GM12878 (cell line): ENCODE data around the gene CRYGS. TPM values are rescaled to one million over a fixed set of nuclear protein-coding genes. Genes with fewer than 3 reads are reported as not detected.

ENCODE experiments used
- ASH2L ChIP-seq: fragments of 300-600, 200-600 bp; sonication (generic); IDR thresholded peaks from 2 replicates; pipeline ENCODE4 v1.6.1; 2017; ENCODE audit warnings: low read depth, mild to moderate bottlenecking, borderline replicate concordance
- BHLHE40 ChIP-seq, 2 experiments: fragments of 450-650 bp in 1 of 2; IDR thresholded peaks; 2 replicates each; pipeline ENCODE4 v1.6.1; 2011 to 2017; ENCODE audit warnings: low read depth in 2 of 2, borderline replicate concordance in 1 of 2, improper control_type of control experiment in 1 of 2, low read length in 1 of 2, mild to moderate bottlenecking in 1 of 2
- CBX3 ChIP-seq: fragments of 200-600 bp; sonication (generic); IDR thresholded peaks from 2 replicates; pipeline ENCODE4 v1.6.1; 2016; ENCODE audit warnings: low read depth, borderline replicate concordance
- CEBPB ChIP-seq, 2 experiments: fragments of 150-350 bp in 1 of 2; IDR thresholded peaks; 2 replicates each; pipeline ENCODE4 v1.6.1; 2012 to 2014; ENCODE audit warnings: low read depth in 2 of 2, low read length in 2 of 2, borderline replicate concordance in 1 of 2, inconsistent platforms in 1 of 2
- ESRRA ChIP-seq: IDR thresholded peaks from 2 replicates; pipeline ENCODE4 v1.6.1; 2012; ENCODE audit warnings: mild to moderate bottlenecking, low read length, improper control_type of control experiment
- HDAC6 ChIP-seq: fragments of 200-600 bp; sonication (generic); IDR thresholded peaks from one replicate; pipeline ENCODE4 v1.8.0; 2017; ENCODE audit warnings: antibody characterized with exemption; ENCODE audit not compliant: unreplicated experiment
- NFIC ChIP-seq: IDR thresholded peaks from 2 replicates; pipeline ENCODE4 v1.6.1; 2012; ENCODE audit warnings: low read depth, mild to moderate bottlenecking, inconsistent platforms, low read length, moderate library complexity
- NR2C2 ChIP-seq: IDR thresholded peaks from 2 replicates; pipeline ENCODE4 v1.6.1; 2011; ENCODE audit warnings: borderline replicate concordance, low read depth; ENCODE audit not compliant: control insufficient read depth, insufficient read length
- PML ChIP-seq: IDR thresholded peaks from 2 replicates; pipeline ENCODE4 v1.6.1; 2012; ENCODE audit warnings: low read length, inconsistent platforms
- SREBF1 ChIP-seq: IDR thresholded peaks from 2 replicates; pipeline ENCODE4 v1.6.1; 2012; ENCODE audit warnings: mild to moderate bottlenecking, low read length
- TAF1 ChIP-seq: IDR thresholded peaks from 2 replicates; pipeline ENCODE4 v1.6.1; 2011; ENCODE audit warnings: mild to moderate bottlenecking, low read depth, low read length, borderline replicate concordance
- ZNF217 ChIP-seq: fragments of 450-650 bp; IDR thresholded peaks from 2 replicates; pipeline ENCODE4 v1.6.1; 2017; ENCODE audit warnings: antibody characterized with exemption, mild to moderate bottlenecking
- polyA plus RNA-seq, 11 experiments: library from polyadenylated mRNA; depleted of rRNA in 4 of 11; unstranded in 6 of 11; stranded (reverse) in 5 of 11; fragments of >200 nt; fragmentation: Nextera tagmentation in 4 of 11; fragmentation: Illumina TruSeq in 1 of 11; extraction: Ambion mirVana in 4 of 11; extraction: Trizol in 1 of 11; gene quantifications; 1 replicate in 1 of 11; 2 replicates in 10 of 11; pipeline versions ENCODE4 v1.2.1 to v1.2.3, GENCODE V29; 2011 to 2016; ENCODE audit warnings: inconsistent platforms in 2 of 11, missing spikeins in 2 of 11, low read depth in 1 of 11
- total RNA-seq, 4 experiments: library from RNA; depleted of rRNA in 3 of 4; stranded (reverse); fragments of >200 nt in 3 of 4; fragmentation: Illumina TruSeq in 1 of 4; extraction: Trizol in 1 of 4; gene quantifications; 2 replicates each; pipeline versions ENCODE4 v1.2.1 to v1.2.3, GENCODE V29; 2013 to 2021
- TF ChIP-seq, protein P1 (sequence below): IDR thresholded peaks from 2 replicates; pipeline ENCODE4 v1.6.1; 2011; ENCODE audit warnings: low read depth, low read length, improper control_type of control experiment, borderline replicate concordance
- TF ChIP-seq, protein P2 (sequence below): fragments of 450-650 bp; IDR thresholded peaks from 2 replicates; pipeline ENCODE4 v1.6.1; 2017; ENCODE audit warnings: mild to moderate bottlenecking, moderate library complexity
- TF ChIP-seq, protein P3 (sequence below): fragments of 450-650 bp; IDR thresholded peaks from 2 replicates; pipeline ENCODE4 v1.6.1; 2014; ENCODE audit warnings: mild to moderate bottlenecking
- TF ChIP-seq, protein P4 (sequence below): fragments of 450-650 bp; IDR thresholded peaks from 2 replicates; pipeline ENCODE4 v1.6.1; 2016; ENCODE audit warnings: mild to moderate bottlenecking
- TF ChIP-seq, protein P5 (sequence below): IDR thresholded peaks from 2 replicates; pipeline ENCODE4 v1.6.1; 2012; ENCODE audit warnings: improper control_type of control experiment, low read depth, low read length; ENCODE audit not compliant: insufficient replicate concordance

The CRYGS gene
- total and polyA plus RNA-seq, 10 of the 15 experiments (the other 5 are each of a cell fraction or from before 2014, with no cell fraction given): 1.1 to 6.0 (median 2.5) TPM

DNA sequence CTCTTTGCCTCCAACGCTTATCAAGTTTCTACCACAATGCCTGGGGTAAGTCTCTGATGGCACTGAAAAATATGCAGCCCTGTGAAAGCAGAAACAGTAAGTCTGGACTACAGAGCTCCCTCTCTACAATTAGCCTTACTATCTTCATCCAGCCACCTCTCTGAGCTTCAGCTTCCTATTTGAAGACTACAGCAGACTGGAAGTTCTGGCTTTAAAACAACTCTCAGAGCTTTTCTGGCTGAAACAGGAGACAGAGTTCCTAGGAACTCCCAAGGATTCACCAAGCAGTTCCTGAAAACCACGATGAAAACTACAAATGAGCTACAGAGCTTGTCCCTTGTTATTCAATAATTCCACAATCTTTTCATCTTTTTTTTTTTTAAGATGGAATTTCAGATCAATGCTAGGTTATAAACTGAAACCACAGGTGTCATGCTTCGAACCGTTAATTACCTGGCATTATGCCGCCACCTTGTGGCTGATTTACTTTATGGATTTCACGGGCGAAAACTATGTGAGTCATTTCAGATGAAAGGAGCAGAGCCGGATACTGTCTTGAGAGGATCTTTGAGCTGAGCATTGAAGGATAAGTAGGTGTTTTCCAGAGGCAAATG is 3.9 kb downstream of the CRYGS start (continued):
- TF ChIP-seq, protein P1, sequence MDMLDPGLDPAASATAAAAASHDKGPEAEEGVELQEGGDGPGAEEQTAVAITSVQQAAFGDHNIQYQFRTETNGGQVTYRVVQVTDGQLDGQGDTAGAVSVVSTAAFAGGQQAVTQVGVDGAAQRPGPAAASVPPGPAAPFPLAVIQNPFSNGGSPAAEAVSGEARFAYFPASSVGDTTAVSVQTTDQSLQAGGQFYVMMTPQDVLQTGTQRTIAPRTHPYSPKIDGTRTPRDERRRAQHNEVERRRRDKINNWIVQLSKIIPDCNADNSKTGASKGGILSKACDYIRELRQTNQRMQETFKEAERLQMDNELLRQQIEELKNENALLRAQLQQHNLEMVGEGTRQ: no peak
- TF ChIP-seq TAF1 (no peak), PML (no peak), ESRRA (no peak), SREBF1 (no peak), CBX3 (no peak), CEBPB (IDR thresholded peaks at IDR 0.05; ENCODE audit: borderline replicate concordance in 1 of 2, low read depth in 2 of 2, low read length in 2 of 2) (no peak), NR2C2 (no peak), HDAC6 (no peak), ZNF217 (no peak), BHLHE40 (IDR thresholded peaks at IDR 0.05; ENCODE audit: borderline replicate concordance in 1 of 2, low read depth in 2 of 2, low read length in 1 of 2) (no peak), NFIC (no peak; the same call in 1 of the 2 replicates), ASH2L (no peak)
- TF ChIP-seq, protein P2, sequence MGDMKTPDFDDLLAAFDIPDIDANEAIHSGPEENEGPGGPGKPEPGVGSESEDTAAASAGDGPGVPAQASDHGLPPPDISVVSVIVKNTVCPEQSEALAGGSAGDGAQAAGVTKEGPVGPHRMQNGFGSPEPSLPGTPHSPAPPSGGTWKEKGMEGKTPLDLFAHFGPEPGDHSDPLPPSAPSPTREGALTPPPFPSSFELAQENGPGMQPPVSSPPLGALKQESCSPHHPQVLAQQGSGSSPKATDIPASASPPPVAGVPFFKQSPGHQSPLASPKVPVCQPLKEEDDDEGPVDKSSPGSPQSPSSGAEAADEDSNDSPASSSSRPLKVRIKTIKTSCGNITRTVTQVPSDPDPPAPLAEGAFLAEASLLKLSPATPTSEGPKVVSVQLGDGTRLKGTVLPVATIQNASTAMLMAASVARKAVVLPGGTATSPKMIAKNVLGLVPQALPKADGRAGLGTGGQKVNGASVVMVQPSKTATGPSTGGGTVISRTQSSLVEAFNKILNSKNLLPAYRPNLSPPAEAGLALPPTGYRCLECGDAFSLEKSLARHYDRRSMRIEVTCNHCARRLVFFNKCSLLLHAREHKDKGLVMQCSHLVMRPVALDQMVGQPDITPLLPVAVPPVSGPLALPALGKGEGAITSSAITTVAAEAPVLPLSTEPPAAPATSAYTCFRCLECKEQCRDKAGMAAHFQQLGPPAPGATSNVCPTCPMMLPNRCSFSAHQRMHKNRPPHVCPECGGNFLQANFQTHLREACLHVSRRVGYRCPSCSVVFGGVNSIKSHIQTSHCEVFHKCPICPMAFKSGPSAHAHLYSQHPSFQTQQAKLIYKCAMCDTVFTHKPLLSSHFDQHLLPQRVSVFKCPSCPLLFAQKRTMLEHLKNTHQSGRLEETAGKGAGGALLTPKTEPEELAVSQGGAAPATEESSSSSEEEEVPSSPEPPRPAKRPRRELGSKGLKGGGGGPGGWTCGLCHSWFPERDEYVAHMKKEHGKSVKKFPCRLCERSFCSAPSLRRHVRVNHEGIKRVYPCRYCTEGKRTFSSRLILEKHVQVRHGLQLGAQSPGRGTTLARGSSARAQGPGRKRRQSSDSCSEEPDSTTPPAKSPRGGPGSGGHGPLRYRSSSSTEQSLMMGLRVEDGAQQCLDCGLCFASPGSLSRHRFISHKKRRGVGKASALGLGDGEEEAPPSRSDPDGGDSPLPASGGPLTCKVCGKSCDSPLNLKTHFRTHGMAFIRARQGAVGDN: no peak
- TF ChIP-seq, protein P3, sequence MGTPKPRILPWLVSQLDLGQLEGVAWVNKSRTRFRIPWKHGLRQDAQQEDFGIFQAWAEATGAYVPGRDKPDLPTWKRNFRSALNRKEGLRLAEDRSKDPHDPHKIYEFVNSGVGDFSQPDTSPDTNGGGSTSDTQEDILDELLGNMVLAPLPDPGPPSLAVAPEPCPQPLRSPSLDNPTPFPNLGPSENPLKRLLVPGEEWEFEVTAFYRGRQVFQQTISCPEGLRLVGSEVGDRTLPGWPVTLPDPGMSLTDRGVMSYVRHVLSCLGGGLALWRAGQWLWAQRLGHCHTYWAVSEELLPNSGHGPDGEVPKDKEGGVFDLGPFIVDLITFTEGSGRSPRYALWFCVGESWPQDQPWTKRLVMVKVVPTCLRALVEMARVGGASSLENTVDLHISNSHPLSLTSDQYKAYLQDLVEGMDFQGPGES: no peak
- TF ChIP-seq, protein P4, sequence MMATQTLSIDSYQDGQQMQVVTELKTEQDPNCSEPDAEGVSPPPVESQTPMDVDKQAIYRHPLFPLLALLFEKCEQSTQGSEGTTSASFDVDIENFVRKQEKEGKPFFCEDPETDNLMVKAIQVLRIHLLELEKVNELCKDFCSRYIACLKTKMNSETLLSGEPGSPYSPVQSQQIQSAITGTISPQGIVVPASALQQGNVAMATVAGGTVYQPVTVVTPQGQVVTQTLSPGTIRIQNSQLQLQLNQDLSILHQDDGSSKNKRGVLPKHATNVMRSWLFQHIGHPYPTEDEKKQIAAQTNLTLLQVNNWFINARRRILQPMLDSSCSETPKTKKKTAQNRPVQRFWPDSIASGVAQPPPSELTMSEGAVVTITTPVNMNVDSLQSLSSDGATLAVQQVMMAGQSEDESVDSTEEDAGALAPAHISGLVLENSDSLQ: no peak
- TF ChIP-seq, protein P5, sequence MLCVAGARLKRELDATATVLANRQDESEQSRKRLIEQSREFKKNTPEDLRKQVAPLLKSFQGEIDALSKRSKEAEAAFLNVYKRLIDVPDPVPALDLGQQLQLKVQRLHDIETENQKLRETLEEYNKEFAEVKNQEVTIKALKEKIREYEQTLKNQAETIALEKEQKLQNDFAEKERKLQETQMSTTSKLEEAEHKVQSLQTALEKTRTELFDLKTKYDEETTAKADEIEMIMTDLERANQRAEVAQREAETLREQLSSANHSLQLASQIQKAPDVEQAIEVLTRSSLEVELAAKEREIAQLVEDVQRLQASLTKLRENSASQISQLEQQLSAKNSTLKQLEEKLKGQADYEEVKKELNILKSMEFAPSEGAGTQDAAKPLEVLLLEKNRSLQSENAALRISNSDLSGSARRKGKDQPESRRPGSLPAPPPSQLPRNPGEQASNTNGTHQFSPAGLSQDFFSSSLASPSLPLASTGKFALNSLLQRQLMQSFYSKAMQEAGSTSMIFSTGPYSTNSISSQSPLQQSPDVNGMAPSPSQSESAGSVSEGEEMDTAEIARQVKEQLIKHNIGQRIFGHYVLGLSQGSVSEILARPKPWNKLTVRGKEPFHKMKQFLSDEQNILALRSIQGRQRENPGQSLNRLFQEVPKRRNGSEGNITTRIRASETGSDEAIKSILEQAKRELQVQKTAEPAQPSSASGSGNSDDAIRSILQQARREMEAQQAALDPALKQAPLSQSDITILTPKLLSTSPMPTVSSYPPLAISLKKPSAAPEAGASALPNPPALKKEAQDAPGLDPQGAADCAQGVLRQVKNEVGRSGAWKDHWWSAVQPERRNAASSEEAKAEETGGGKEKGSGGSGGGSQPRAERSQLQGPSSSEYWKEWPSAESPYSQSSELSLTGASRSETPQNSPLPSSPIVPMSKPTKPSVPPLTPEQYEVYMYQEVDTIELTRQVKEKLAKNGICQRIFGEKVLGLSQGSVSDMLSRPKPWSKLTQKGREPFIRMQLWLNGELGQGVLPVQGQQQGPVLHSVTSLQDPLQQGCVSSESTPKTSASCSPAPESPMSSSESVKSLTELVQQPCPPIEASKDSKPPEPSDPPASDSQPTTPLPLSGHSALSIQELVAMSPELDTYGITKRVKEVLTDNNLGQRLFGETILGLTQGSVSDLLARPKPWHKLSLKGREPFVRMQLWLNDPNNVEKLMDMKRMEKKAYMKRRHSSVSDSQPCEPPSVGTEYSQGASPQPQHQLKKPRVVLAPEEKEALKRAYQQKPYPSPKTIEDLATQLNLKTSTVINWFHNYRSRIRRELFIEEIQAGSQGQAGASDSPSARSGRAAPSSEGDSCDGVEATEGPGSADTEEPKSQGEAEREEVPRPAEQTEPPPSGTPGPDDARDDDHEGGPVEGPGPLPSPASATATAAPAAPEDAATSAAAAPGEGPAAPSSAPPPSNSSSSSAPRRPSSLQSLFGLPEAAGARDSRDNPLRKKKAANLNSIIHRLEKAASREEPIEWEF: no peak
